NB4 (cell line): ENCODE measurements around the gene PRPF40A.

Source experiments
- DNase-seq: peaks from one replicate; pipeline ENCODE4 v3.0.0; 2010; ENCODE audit warnings: low read depth
- H3K4me3 ChIP-seq: one replicate; pipeline ENCODE4 v1.5.1; 2011; ENCODE audit warnings: mild to moderate bottlenecking, low read depth, low read length, moderate library complexity
- CTCF ChIP-seq: IDR thresholded peaks from one replicate; pipeline ENCODE4 v1.5.1; 2012; ENCODE audit warnings: low read depth, low read length
- MAX ChIP-seq: IDR thresholded peaks from 2 replicates; pipeline ENCODE4 v1.6.1; 2011; ENCODE audit warnings: low read depth, low read length
- MYC ChIP-seq: IDR thresholded peaks from 2 replicates; pipeline ENCODE4 v1.6.1; 2011; ENCODE audit warnings: low read depth, low read length
- POLR2A ChIP-seq: IDR thresholded peaks from 2 replicates; pipeline ENCODE4 v1.6.1; 2011; ENCODE audit warnings: mild to moderate bottlenecking; ENCODE audit not compliant: insufficient read length; ENCODE audit errors: extremely low read depth

The PRPF40A gene

GRCh38 chr2:152646264-152646663 lies 71.0 kb downstream of the PRPF40A start:
- no peak overlapping the region for H3K4me3 ChIP-seq
- DNase-seq, result no peak
- TF ChIP-seq CTCF, result no peak
- no peak for TF ChIP-seq MAX
- TF ChIP-seq POLR2A, result no peak
- TF ChIP-seq MYC, result no peak

DNA sequence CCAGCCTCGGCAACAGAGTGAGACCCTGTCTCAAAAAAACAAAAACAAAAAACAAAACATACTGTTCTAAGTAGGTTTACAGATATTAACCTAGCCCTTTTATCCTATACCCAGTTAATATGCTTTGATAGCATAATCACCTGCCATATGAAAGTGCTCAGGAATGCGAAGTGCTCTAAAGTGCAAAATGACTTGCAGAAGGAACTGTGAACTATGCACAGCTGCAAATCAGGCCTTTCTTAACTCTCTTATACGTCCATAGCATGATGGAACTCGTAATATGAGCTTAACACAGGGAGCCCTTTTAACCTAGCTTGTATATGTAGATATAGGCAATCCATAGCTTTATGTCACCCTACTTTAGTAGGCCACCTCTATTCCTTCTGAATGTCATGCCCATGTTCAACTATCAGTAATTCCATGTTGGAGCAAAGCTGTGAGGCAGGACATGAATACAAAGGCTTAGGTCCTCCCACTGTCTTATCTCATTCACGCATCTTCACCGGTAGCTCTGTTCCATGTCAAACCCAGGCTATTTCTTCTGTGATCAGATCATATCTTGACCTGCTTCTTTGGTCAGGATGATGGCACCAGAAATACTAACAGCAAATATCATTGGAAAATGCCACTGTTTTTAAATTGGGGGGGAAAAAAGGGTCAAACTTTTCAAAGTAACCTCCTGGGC lies 72.9 kb downstream of the PRPF40A start:
- no peak for DNase-seq
- no peak for TF ChIP-seq POLR2A
- TF ChIP-seq CTCF, result no peak
- no peak for TF ChIP-seq MAX
- TF ChIP-seq MYC, result no peak
- no peak overlapping the region for H3K4me3 ChIP-seq

DNA sequence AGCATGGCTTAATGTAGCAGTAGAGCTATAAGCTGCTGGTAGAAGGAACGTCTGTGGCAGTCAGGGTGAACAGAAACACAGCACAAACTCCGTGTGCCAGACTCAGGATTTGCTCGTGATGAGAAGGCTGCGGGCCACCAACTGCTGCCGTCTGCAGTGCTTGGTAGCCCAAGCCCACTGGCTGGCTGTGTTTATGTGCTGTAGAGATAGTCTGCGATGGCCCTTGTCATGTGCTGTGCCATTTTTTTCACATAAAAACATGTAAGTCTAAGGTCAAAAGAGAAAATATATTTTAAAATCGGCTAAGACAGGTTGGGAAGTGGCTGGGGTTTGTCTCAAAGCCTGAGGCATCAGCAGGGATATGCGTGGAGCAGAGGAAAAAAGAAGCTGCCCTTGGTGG lies 78.7 kb downstream of the PRPF40A start:
- DNase-seq, result no peak
- TF ChIP-seq MYC (no peak), CTCF (no peak), MAX (no peak), POLR2A (no peak)
- no peak overlapping the region for H3K4me3 ChIP-seq

DNA sequence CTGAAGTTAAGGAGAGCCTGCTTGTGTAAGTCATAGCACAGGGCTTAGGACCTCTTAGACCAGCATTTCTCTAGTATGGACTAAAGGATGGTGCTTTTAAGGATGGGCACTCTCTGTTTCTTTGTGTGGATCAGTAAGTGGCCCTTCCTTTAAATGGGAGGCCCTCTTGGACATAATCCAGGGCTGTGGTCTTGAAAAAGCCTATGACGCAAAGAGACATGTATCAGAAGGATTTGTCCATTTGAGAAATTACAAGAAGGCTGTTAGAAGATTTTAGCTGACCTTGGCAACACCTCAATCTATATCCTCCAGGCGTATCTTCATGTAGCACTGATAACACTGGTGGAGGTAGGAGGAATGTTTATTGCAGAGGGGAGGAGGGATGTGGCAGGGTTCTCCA lies 79.2 kb downstream of the PRPF40A start:
- no peak overlapping the region for H3K4me3 ChIP-seq
- TF ChIP-seq MAX (no peak), MYC (no peak), POLR2A (no peak), CTCF (no peak)
- no peak for DNase-seq

DNA sequence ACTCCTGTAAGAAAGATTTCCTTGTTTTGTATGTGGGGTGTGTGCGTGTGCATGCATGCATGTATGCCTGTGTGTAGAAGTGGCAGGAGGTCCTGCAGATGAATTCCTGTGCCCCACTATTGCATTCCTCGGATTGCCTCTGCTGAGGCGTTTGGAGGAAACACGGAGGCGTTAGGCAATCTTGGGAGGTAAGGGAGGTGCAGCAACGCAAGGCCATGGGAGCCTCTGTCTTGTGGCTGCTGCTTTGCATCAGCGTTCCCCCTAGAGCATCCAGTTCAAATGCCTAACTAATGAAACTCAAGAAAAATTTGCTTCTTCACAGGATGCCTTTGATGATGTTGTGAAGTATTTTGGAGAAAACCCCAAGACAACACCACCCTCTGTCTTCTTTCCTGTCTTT lies 80.0 kb downstream of the PRPF40A start:
- TF ChIP-seq MAX, result no peak
- TF ChIP-seq POLR2A, result no peak
- no peak for TF ChIP-seq CTCF
- TF ChIP-seq MYC, result no peak
- DNase-seq, result no peak
- H3K4me3 ChIP-seq, result no peak overlapping the region
